VCaP (cell line): ENCODE results near the gene ATF7IP2.
"Not testable (repeated sequence)": the region's sequence is repeated elsewhere in the genome, so short reads cannot be mapped to it uniquely, and the experiment has no call there.

ENCODE experiments used
- H3K27ac ChIP-seq: fragments of 450-650 bp; 2 replicates; pipeline ENCODE4 v1.5.1; 2017
- TF ChIP-seq, protein P1 (sequence below): fragments of 450-650 bp; conservative IDR thresholded peaks from 2 replicates; pipeline ENCODE4 v1.5.1; 2017; ENCODE audit warnings: mild to moderate bottlenecking, moderate library complexity

The ATF7IP2 gene

DNA sequence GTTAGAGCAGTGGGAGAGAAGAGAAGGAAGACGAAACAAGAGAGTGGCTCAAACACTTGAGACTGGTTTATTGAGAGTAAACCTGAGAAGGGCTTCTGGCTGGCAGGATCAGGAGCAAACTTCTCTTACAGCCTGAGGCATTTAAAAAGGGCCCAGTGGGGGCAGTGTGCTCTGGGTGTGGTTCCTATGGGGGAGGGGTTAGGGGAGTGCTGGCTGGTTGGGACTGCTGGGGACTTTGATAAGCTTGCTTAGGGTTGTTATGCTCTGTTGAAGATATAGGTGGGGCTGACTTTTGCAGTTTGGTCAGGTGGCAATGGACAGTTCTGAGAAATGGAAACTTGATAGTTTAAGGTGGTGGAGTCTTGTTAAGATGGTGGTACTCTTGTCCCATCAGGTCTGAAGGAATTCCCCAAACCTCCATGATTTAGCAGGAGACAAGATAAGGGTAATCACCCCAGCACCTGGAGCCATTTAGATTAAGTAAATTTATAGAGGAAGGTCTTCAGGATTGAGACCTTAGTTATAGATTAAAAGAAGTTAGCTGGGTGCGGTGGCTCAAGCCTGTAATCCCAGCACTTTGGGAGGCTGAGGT, 115.3 kb downstream of the ATF7IP2 start:
- TF ChIP-seq, protein P1, sequence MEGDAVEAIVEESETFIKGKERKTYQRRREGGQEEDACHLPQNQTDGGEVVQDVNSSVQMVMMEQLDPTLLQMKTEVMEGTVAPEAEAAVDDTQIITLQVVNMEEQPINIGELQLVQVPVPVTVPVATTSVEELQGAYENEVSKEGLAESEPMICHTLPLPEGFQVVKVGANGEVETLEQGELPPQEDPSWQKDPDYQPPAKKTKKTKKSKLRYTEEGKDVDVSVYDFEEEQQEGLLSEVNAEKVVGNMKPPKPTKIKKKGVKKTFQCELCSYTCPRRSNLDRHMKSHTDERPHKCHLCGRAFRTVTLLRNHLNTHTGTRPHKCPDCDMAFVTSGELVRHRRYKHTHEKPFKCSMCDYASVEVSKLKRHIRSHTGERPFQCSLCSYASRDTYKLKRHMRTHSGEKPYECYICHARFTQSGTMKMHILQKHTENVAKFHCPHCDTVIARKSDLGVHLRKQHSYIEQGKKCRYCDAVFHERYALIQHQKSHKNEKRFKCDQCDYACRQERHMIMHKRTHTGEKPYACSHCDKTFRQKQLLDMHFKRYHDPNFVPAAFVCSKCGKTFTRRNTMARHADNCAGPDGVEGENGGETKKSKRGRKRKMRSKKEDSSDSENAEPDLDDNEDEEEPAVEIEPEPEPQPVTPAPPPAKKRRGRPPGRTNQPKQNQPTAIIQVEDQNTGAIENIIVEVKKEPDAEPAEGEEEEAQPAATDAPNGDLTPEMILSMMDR = no peak
- H3K27ac ChIP-seq = no peak overlapping the region

DNA sequence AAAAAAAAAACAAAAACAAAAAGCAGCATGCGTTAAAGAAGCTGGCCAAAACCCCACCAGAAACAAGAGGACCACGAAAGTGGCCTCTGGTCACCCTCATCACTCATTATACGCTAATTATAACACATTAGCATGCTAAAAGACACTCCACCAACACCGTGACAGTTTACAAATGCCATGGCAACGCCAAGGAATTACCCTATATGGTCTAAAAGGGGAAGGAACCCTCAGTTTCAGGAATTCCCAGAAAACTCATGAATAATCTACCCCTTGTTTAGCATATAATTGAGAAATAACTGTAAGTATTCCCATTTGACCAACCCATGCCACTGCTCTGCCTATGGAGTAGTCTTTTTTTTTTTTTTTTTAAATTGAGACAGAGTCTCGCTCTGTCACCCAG, 116.9 kb downstream of the ATF7IP2 start:
- TF ChIP-seq, protein P1 = no peak
- no peak overlapping the region for H3K27ac ChIP-seq

DNA sequence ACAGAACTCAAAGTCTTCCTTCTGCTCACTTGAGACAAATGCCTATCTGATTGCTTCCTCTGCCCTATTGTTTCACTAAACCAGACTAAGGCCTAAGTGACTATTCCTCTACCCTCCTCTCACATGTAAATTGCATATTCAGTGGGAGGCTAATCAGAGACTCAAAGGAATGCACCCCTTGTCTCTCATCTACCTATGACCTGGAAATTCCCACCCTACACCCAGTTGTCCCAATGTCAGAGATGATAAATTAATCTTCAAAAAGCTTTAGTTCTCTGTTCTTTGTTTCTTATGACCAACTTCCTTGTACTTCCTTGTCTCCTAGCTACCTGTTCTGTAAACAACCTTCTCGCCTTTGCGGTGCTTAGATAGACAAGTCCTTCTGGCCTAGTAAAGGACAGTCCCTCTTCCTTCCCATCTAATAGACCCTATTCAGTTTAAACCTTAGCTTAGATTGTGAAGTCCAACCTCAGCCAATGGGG, 118.6 kb downstream of the ATF7IP2 start:
- H3K27ac ChIP-seq = no peak overlapping the region
- TF ChIP-seq, protein P1 = no peak

DNA sequence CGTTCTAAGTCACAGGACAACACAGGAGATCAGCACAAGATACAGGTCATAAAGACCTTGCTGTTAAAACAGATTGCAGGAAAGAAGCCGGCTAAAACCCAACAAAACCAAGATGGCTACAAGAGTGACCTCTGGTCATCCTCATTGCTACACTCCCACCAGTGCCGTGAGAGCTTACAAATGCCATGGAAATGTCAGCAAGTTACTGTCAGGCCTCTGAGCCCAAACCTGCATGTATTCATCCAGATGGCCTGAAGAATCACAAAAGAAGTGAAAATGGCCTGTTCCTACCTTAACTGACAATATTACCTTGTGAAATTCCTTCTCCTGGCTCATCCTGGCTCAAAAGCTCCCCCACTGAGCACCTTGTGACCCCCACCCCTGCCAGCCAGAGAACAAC, 119.4 kb downstream of the ATF7IP2 start:
- not testable (repeated sequence) for H3K27ac ChIP-seq

DNA sequence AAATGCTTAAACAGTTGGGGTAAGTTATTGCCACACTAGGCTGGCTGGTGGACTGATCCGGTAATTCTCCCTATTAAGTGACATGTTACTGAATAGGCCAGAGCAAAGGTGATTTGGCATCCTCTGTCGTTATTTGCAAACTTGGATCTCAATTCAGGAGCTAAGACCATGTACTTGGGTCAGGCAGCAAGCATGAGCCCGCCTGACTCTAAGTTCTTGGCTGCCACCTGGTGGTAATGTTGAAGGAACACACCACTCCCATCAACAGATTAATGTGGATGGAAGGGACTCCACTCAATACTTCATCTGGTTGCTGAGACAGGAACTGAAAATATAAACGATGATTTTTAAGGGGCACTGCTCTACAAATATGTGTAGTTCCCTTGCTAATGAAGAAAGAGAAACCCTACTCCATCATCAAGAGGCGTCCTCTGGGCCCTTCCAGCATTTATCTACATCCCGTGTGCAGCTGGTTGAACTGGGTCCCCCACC, 123.7 kb downstream of the ATF7IP2 start:
- TF ChIP-seq, protein P1 = peak; percentile 76
- no peak overlapping the region for H3K27ac ChIP-seq

DNA sequence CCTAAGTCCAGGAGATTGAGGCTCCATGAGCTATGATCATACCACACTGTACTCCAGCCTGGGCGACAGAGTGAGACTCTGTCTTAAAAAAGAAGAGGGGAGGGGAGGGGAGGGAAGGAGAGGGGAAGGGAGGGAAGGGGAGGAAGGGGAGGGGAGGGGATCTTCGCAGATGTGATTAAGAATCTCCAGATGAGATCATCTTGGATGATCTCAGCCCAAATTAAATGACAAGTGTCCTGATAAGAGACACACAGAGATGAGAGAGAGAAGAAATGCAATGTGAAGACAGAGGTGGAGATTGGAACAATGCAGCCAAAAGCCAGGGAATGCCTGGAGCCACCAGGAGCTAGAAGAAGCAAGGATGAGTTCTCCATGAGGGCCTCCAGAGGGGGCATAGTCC, 124.4 kb downstream of the ATF7IP2 start:
- TF ChIP-seq, protein P1 = no peak
- no peak overlapping the region for H3K27ac ChIP-seq

DNA sequence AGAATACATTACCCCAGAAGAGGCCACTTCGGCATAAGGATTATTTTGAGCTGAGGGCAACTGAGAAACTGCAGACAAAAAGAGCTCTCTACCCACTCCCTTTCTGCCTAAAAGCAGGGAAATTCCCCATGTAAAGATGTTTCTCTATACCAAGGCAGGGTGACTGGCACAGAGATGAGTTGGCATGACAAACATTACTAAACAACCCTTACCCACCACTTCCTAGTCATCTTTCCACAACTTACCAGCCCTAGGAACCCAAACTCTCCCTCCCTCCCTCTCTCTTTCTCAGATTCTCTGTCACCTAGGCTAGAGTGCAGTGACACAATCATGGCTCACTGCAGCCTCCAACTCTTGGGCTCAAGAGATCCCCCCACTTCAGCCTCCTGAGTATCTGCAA, 126.0 kb downstream of the ATF7IP2 start:
- H3K27ac ChIP-seq = no peak overlapping the region
- TF ChIP-seq, protein P1 = no peak

DNA sequence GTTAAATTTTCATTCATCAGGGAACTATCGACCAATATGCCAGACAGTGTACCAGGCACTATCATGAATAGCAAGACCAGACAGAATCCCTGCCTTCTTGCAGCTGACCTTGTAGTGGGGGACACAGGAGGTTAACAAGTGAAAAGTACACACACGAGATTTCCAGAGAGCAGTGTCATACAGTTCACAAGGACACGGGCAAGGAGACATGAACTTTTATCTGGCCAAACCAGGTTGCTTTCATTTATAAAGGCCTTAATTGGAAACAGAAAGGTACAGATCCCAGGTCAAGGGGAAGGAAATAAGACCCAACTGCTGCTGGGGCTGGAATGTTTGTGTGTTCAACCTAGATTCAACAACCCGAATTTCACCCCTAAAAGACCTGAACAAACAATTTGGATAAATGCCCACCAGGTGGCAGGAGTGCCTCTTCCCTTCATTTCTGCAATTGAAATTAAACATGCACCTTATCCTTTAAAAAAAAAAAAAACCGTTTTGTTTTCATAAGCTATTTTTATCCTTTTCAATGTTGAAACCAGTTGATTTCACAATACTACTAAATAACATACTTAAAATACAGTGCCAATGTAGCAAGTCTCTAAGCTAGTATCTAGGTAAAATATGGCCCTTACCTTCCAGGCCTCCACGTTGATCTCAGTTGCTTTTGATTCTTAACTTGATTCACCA, 128.7 kb downstream of the ATF7IP2 start:
- TF ChIP-seq, protein P1 = peak; percentile 73
- H3K27ac ChIP-seq = 0 out of 2 replicates have a peak overlapping the region, but pooled peaks have one; percentile 24
